Type B pancreatic cell (in vitro differentiated cells): ENCODE data around the gene ACTR1A. TPM values are rescaled to one million over a fixed set of nuclear protein-coding genes. Genes with fewer than 3 reads are reported as not detected.

Experiments used
- DNase-seq: peaks from one replicate; pipeline ENCODE4 v3.0.0; 2021; ENCODE audit warnings: mixed read lengths; ENCODE audit not compliant: unreplicated experiment; ENCODE audit errors: extremely low spot score
- H3K27ac Mint-ChIP-seq: 2 replicates; pipeline ENCODE4 v1.8.0; 2021; ENCODE audit warnings: mild to moderate bottlenecking, mixed read lengths
- H3K27me3 Mint-ChIP-seq: 2 replicates; pipeline ENCODE4 v1.8.0; 2021; ENCODE audit warnings: mixed read lengths
- H3K36me3 Mint-ChIP-seq: 2 replicates; pipeline ENCODE4 v1.8.0; 2021; ENCODE audit warnings: mixed read lengths
- H3K4me1 Mint-ChIP-seq: one replicate; pipeline ENCODE4 v1.8.0; 2021; ENCODE audit warnings: mixed read lengths; ENCODE audit not compliant: unreplicated experiment
- H3K4me3 Mint-ChIP-seq: 2 replicates; pipeline ENCODE4 v1.8.0; 2021; ENCODE audit warnings: mild to moderate bottlenecking, mixed read lengths
- H3K9me3 Mint-ChIP-seq: 2 replicates; pipeline ENCODE4 v1.8.0; 2021; ENCODE audit warnings: mixed read lengths
- CTCF ChIP-seq: fragments of 200-600 bp; sonication (generic); conservative IDR thresholded peaks from 2 replicates; pipeline ENCODE4 v1.5.0; 2021; ENCODE audit warnings: antibody characterized with exemption, mild to moderate bottlenecking
- total RNA-seq: library from RNA; stranded (reverse); gene quantifications from 2 replicates; pipeline ENCODE4 v1.2.1, GENCODE V29; 2021; ENCODE audit warnings: low replicate concordance

ACTR1A gene
- total RNA-seq, 1 donor from 2014 or later: 95.4 TPM

DNA sequence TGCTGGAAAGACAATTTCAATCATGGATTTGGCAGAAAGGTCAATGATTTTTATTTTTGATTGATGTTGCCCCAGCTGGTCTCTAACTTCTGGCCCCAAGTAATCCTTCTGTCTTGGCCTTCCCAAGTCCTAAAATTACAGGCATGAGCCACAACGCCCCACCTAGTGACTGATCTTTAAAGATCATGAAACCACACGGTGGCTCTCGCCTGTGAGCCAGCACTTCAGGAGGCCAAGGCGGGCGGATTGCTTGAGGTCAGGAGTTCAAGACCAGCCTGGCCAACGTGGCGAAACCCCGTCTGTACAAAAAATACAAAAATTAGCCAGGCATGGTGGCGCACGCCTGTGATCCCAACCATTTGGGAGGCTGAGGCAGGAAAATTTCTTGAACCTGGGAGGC lies 38.5 kb downstream of the ACTR1A start:
- Mint-ChIP-seq H3K27me3 (peaks cover 2% of the 10 kb centered on the region), H3K4me3 (peak overlapping the region; percentile 92), H3K9me3 (no peaks in the 10 kb centered on the region), H3K4me1 (peaks cover 26% of the 10 kb centered on the region), H3K36me3 (peaks cover 3% of the 10 kb centered on the region), H3K27ac (peak overlapping the region; percentile 91)
- no peak for TF ChIP-seq CTCF
- DNase-seq: no peak

GRCh38 chr10:102462512-102463054 lies 39.9 kb downstream of the ACTR1A start:
- Mint-ChIP-seq H3K36me3 (peaks cover 3% of the 10 kb centered on the region), H3K9me3 (no peaks in the 10 kb centered on the region), H3K4me1 (peaks cover 26% of the 10 kb centered on the region), H3K27ac (peak overlapping the region; percentile 91), H3K27me3 (peaks cover 2% of the 10 kb centered on the region), H3K4me3 (peak overlapping the region; percentile 92)
- TF ChIP-seq CTCF: no peak
- DNase-seq: no peak

DNA sequence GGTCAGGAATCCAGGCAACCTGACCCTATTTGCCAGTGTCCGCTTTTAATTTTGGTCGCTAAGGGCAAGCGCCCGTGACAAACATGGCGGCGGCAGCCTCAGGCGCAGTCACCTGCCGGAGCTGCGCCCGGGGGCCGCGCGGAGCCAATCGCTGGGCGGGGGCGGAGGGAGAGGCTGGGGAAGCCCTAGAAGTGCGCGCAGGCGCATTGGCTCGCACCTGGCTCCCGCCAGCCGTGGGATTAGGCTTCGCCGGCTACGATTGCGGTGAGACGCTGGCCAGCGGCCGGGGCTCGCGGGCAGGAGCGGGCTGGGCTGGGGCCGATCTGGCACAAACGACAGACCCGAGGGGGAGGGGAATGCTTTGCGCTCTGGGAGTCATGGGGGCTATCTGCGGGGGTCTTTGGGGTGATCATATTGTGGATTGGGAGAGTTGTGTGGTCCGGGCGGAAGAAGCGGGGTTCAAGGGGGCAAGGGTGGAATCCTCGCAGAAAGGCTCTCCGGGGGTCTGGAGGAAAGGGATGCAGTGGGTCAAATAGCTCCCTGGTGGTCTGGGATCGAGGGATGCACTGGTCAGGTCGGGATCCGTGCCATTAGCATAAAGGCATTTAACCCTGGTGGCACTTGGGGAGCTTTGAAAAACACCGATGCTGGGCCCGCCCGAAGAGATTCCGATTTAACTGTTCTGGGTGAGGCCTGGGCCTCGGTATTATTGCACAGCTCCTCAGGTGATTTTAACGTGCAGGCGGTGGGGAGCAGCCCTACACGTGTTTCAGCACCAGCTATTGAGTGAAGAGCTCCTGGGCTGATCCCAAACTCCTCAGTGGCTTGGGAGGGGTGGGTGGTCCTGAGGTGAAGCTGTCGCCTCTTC lies 41.1 kb downstream of the ACTR1A start:
- DNase-seq: peak; percentile 97
- peaks cover 2% of the 10 kb centered on the region for H3K27me3 Mint-ChIP-seq
- peak overlapping the region; percentile 91 for H3K27ac Mint-ChIP-seq
- no peaks in the 10 kb centered on the region for H3K9me3 Mint-ChIP-seq
- no peak for TF ChIP-seq CTCF
- peaks cover 3% of the 10 kb centered on the region for H3K36me3 Mint-ChIP-seq
- peaks cover 26% of the 10 kb centered on the region for H3K4me1 Mint-ChIP-seq
- H3K4me3 Mint-ChIP-seq: peak overlapping the region; percentile 92

- Mint-ChIP-seq H3K36me3 (peaks cover 3% of the 10 kb centered on the region), H3K4me1 (peaks cover 26% of the 10 kb centered on the region), H3K27me3 (peaks cover 2% of the 10 kb centered on the region), H3K9me3 (no peaks in the 10 kb centered on the region), H3K4me3 (peak overlapping the region; percentile 92), H3K27ac (peak overlapping the region; percentile 91)
- no peak for TF ChIP-seq CTCF
- no peak for DNase-seq
Measured at GRCh38 chr10:102460836-102461186, 41.7 kb downstream of the ACTR1A start.

GRCh38 chr10:102458656-102459055 lies 43.9 kb downstream of the ACTR1A start:
- Mint-ChIP-seq H3K9me3 (no peaks in the 10 kb centered on the region), H3K27ac (no peak overlapping the region), H3K4me3 (no peak overlapping the region), H3K27me3 (peaks cover 2% of the 10 kb centered on the region), H3K4me1 (peaks cover 23% of the 10 kb centered on the region), H3K36me3 (peaks cover 2% of the 10 kb centered on the region)
- DNase-seq: no peak
- no peak for TF ChIP-seq CTCF
